Breast epithelium (tissue), 3 donors: ENCODE measurements around the gene SLC4A3.

Experiments
- POLR2A ChIP-seq: fragments of 450-650 bp; IDR thresholded peaks from one replicate; pipeline ENCODE4 v1.6.1; 2016; ENCODE audit warnings: antibody characterized with exemption, mild to moderate bottlenecking, moderate library complexity
- TF ChIP-seq, protein P1 (sequence below), 3 donors: fragments of 450-650 bp; IDR thresholded peaks; one replicate each; pipeline ENCODE4 v1.5.1; 2016 to 2017; ENCODE audit warnings: antibody characterized with exemption in 3 of 3, mild to moderate bottlenecking in 3 of 3, moderate library complexity in 3 of 3

DNA sequence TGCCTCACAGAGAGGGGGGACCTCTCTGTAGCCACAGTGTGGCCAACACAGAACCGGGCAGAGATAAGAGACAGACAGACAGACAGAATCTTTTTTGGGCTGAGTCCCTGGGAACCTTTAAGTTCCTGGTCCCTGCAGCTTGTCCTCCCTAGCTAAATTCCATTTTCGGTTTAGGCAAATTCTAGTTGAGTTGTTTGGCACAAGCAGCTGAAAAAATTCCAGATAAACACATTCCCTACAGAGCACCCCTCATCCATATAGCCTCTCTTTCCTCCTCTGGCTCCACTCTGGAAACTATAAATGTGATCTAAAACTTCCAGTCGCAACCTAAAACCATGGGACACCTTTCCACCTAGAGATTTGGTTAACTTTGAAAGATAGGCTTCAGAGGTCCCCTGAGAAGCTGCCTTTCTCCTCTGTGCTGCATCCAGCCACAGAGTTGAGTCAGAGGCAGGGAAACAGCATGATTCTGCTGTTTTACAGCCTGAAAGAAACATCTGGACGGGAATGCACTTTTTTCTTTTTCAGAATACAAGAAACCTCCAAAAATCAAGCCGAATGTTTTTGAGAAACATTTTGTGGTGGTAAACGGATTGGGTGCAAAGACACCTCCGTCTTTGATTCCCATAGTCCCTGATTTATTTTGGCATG is 30.9 kb downstream of the SLC4A3 start:
- TF ChIP-seq POLR2A: no peak
- TF ChIP-seq, protein P1, sequence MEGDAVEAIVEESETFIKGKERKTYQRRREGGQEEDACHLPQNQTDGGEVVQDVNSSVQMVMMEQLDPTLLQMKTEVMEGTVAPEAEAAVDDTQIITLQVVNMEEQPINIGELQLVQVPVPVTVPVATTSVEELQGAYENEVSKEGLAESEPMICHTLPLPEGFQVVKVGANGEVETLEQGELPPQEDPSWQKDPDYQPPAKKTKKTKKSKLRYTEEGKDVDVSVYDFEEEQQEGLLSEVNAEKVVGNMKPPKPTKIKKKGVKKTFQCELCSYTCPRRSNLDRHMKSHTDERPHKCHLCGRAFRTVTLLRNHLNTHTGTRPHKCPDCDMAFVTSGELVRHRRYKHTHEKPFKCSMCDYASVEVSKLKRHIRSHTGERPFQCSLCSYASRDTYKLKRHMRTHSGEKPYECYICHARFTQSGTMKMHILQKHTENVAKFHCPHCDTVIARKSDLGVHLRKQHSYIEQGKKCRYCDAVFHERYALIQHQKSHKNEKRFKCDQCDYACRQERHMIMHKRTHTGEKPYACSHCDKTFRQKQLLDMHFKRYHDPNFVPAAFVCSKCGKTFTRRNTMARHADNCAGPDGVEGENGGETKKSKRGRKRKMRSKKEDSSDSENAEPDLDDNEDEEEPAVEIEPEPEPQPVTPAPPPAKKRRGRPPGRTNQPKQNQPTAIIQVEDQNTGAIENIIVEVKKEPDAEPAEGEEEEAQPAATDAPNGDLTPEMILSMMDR (IDR thresholded peaks at IDR 0.05): no peak
